DND-41 (cell line): ENCODE results near the gene RAD51B.

Experiments used
- EZH2 ChIP-seq: IDR thresholded peaks from 3 replicates; pipeline ENCODE4 v1.6.1; 2012; ENCODE audit warnings: borderline replicate concordance, low read depth, mild to moderate bottlenecking, moderate library complexity, low read length, inconsistent platforms; ENCODE audit not compliant: severe bottlenecking
- TF ChIP-seq, protein P1 (sequence below): IDR thresholded peaks from 2 replicates; pipeline ENCODE4 v1.5.1; 2012; ENCODE audit warnings: borderline replicate concordance, low read length, moderate library complexity, mild to moderate bottlenecking; ENCODE audit not compliant: poor library complexity, severe bottlenecking; ENCODE audit errors: extremely low read depth

DNA sequence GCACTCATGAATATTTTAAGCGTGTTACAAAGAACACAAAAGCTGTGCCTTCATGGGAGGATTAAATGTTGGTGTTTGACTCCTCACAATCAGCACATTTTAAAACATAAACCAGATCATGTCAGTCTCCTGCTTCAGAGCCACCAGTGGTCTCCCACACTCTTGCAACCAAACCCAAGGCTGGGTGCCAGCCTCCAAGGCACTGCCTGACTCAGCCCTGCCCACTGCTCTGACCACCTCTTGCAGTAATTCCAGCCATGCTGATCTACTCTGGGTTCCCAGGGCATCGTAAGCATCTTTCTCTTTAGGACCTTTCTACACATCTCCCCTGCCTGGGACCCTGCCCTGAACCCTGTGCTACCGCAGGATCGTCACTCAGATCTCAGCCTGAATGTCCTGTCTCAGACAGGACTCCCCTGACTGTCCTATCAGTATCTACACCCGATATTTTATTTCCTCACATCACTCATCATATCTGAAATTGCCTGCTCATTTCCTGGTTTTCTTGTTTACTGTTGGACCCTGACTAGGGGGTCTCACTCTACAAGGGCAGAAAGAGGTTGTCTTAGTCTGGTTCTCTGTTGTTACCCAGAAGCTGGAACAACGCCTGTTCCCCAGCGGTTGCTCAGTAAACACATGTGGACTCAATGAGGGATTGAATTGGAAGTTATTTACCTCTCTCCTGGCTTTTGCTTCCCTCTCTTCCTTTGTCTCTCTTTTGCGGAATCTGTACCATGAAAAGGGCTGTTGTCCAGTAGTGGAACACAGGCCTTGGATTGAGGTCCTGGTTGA lies 449.8 kb downstream of the RAD51B start:
- TF ChIP-seq, protein P1, sequence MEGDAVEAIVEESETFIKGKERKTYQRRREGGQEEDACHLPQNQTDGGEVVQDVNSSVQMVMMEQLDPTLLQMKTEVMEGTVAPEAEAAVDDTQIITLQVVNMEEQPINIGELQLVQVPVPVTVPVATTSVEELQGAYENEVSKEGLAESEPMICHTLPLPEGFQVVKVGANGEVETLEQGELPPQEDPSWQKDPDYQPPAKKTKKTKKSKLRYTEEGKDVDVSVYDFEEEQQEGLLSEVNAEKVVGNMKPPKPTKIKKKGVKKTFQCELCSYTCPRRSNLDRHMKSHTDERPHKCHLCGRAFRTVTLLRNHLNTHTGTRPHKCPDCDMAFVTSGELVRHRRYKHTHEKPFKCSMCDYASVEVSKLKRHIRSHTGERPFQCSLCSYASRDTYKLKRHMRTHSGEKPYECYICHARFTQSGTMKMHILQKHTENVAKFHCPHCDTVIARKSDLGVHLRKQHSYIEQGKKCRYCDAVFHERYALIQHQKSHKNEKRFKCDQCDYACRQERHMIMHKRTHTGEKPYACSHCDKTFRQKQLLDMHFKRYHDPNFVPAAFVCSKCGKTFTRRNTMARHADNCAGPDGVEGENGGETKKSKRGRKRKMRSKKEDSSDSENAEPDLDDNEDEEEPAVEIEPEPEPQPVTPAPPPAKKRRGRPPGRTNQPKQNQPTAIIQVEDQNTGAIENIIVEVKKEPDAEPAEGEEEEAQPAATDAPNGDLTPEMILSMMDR, result no peak
- no peak for TF ChIP-seq EZH2
